Neural cell (in vitro differentiated cells): Measurements from ENCODE around the gene NLRP12.

ENCODE experiments used
- CTCF ChIP-seq: fragments of 450-650 bp; IDR thresholded peaks from 2 replicates; pipeline ENCODE4 v1.5.1; 2014; ENCODE audit warnings: antibody characterized with exemption, mild to moderate bottlenecking, moderate library complexity; ENCODE audit not compliant: poor library complexity, severe bottlenecking
- EP300 ChIP-seq: fragments of 450-650 bp; conservative IDR thresholded peaks from 2 replicates; pipeline ENCODE4 v1.6.1; 2014; ENCODE audit warnings: antibody characterized with exemption, mild to moderate bottlenecking, moderate library complexity; ENCODE audit not compliant: poor library complexity, severe bottlenecking
- EZH2 ChIP-seq: fragments of 200-600, 300-800 bp; shearing (Covaris generic), sonication (generic); IDR thresholded peaks from 2 replicates; pipeline ENCODE4 v1.6.1; 2014; ENCODE audit warnings: antibody characterized with exemption, low read length, borderline replicate concordance, mild to moderate bottlenecking; ENCODE audit not compliant: insufficient read depth, poor library complexity, severe bottlenecking
- POLR2AphosphoS5 ChIP-seq: IDR thresholded peaks from 2 replicates; pipeline ENCODE4 v1.6.1; 2012
- SMC3 ChIP-seq: fragments of 450-650 bp; conservative IDR thresholded peaks from 2 replicates; pipeline ENCODE4 v1.6.1; 2014; ENCODE audit warnings: antibody characterized with exemption, mild to moderate bottlenecking, moderate library complexity; ENCODE audit not compliant: poor library complexity
- TAF1 ChIP-seq: IDR thresholded peaks from 2 replicates; pipeline ENCODE4 v1.6.1; 2012; ENCODE audit warnings: low read depth

GRCh38 chr19:53773999-53774398, 50.1 kb downstream of the NLRP12 start:
- TF ChIP-seq EP300, result no peak
- no peak for TF ChIP-seq CTCF
- no peak for TF ChIP-seq SMC3
- TF ChIP-seq TAF1, result no peak
- no peak for TF ChIP-seq EZH2
- no peak for TF ChIP-seq POLR2AphosphoS5
